ENCODE data around the gene MYOZ3.

DNA sequence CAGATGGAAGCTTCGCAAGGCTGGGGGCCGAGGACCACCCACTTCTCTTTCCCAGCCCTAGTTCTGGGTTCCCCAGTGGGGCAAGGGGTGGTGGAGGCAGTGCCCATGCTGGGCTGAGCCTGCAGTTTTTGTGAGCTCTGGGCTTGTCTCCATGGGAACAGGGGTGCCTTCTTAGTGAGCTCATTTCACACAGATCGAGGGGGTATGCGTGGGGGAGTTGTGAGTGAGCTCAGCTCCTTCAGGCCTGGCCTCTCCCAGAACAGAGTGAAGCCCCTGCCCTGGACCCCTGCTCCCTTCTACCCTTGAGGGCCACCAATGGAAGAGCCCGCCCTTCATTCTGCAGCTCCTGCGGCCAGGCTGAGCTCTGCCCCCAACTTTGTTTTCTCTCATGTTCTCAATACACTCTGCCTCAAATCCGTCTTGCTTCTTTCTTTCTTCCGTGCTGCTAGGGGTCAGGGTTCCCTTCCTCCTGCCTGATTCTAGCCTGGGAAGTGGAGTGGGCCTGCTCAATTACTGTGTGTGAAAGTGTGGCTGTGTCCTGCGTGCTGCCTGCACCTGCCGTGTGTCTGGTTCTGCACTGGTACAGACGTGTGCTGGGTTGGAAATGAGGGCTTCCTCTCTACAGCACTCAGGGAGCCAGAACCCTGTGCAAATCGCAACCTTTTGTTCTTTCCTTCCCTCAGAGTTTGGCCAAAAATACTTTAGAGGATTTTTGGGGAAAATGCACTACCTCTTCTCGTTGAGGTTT lies 9.0 kb upstream of the MYOZ3 start:
- TF ChIP-seq, protein P1, sequence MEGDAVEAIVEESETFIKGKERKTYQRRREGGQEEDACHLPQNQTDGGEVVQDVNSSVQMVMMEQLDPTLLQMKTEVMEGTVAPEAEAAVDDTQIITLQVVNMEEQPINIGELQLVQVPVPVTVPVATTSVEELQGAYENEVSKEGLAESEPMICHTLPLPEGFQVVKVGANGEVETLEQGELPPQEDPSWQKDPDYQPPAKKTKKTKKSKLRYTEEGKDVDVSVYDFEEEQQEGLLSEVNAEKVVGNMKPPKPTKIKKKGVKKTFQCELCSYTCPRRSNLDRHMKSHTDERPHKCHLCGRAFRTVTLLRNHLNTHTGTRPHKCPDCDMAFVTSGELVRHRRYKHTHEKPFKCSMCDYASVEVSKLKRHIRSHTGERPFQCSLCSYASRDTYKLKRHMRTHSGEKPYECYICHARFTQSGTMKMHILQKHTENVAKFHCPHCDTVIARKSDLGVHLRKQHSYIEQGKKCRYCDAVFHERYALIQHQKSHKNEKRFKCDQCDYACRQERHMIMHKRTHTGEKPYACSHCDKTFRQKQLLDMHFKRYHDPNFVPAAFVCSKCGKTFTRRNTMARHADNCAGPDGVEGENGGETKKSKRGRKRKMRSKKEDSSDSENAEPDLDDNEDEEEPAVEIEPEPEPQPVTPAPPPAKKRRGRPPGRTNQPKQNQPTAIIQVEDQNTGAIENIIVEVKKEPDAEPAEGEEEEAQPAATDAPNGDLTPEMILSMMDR (IDR thresholded peaks at IDR 0.05; ENCODE audit: low read depth, low read length, missing input control): no peak
- no peak for TF ChIP-seq JUND (IDR thresholded peaks at IDR 0.05)
- TF ChIP-seq, protein P2, sequence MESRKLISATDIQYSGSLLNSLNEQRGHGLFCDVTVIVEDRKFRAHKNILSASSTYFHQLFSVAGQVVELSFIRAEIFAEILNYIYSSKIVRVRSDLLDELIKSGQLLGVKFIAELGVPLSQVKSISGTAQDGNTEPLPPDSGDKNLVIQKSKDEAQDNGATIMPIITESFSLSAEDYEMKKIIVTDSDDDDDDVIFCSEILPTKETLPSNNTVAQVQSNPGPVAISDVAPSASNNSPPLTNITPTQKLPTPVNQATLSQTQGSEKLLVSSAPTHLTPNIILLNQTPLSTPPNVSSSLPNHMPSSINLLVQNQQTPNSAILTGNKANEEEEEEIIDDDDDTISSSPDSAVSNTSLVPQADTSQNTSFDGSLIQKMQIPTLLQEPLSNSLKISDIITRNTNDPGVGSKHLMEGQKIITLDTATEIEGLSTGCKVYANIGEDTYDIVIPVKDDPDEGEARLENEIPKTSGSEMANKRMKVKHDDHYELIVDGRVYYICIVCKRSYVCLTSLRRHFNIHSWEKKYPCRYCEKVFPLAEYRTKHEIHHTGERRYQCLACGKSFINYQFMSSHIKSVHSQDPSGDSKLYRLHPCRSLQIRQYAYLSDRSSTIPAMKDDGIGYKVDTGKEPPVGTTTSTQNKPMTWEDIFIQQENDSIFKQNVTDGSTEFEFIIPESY (IDR thresholded peaks at IDR 0.05): no peak
- TF ChIP-seq SP1 (IDR thresholded peaks at IDR 0.05): no peak
- no peak for TF ChIP-seq RAD21 (IDR thresholded peaks at IDR 0.05)
- TF ChIP-seq, protein P3, sequence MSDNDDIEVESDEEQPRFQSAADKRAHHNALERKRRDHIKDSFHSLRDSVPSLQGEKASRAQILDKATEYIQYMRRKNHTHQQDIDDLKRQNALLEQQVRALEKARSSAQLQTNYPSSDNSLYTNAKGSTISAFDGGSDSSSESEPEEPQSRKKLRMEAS (IDR thresholded peaks at IDR 0.05): no peak

Measured in liver (tissue), 3 donors.